ENCODE results near the gene CKAP2L.

DNA sequence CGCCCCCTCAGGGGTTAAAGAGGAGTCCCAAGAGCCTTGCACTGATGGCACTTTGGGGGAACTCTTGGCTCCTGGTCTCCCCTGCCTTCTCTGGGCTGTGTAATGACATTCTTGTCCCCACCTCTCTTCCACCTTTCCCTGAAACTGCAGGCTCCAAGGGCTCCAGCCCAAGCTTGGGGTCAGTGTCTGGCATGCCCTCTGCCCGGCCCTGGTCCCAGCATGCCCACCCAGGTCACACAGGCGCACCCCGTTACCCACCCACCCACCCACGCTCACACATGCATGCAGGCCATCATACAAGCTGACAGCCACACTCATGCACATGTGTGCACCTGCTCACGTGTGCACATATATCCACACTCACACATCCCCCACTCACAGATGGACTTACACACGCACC is 50.5 kb downstream of the CKAP2L start:
- TF ChIP-seq, protein P1, sequence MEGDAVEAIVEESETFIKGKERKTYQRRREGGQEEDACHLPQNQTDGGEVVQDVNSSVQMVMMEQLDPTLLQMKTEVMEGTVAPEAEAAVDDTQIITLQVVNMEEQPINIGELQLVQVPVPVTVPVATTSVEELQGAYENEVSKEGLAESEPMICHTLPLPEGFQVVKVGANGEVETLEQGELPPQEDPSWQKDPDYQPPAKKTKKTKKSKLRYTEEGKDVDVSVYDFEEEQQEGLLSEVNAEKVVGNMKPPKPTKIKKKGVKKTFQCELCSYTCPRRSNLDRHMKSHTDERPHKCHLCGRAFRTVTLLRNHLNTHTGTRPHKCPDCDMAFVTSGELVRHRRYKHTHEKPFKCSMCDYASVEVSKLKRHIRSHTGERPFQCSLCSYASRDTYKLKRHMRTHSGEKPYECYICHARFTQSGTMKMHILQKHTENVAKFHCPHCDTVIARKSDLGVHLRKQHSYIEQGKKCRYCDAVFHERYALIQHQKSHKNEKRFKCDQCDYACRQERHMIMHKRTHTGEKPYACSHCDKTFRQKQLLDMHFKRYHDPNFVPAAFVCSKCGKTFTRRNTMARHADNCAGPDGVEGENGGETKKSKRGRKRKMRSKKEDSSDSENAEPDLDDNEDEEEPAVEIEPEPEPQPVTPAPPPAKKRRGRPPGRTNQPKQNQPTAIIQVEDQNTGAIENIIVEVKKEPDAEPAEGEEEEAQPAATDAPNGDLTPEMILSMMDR (conservative IDR thresholded peaks at IDR 0.05 in 1 of 2, IDR thresholded peaks at IDR 0.05 in 1 of 2; ENCODE audit: low read depth in 1 of 2, low read length in 2 of 2): no peak
- TF ChIP-seq EZH2 (IDR thresholded peaks at IDR 0.05; ENCODE audit: low read length, missing control alignments): no peak
